Activated T-cell treated with anti-CD3 and anti-CD28 coated beads for 4 hours (primary cell): ENCODE results near the gene SH3BP5L.
"Not testable (repeated sequence)": the region's sequence is repeated elsewhere in the genome, so short reads cannot be mapped to it uniquely, and the experiment has no call there.

ENCODE experiments used
- DNase-seq: peaks from one replicate; pipeline ENCODE4 v3.0.0-alpha.2; 2020

SH3BP5L gene

GRCh38 chr1:248807067-248807737 lies 18.5 kb downstream of the SH3BP5L start:
- peak; percentile 25 for DNase-seq

- DNase-seq: no peak
These were observed 19.8 kb downstream of the SH3BP5L start for GRCh38 chr1:248805876-248806275.

GRCh38 chr1:248804771-248805681 lies 20.7 kb downstream of the SH3BP5L start:
- DNase-seq: no peak

GRCh38 chr1:248803501-248803900 lies 22.2 kb downstream of the SH3BP5L start:
- not testable (repeated sequence) for DNase-seq

- DNase-seq: no peak
These were observed 23.3 kb downstream of the SH3BP5L start for GRCh38 chr1:248802454-248802853.

GRCh38 chr1:248800459-248800858 lies 25.3 kb downstream of the SH3BP5L start:
- no peak for DNase-seq

GRCh38 chr1:248798791-248799190 lies 26.9 kb downstream of the SH3BP5L start:
- DNase-seq: no peak

- DNase-seq: not testable (repeated sequence)
These were observed 31.1 kb downstream of the SH3BP5L start for GRCh38 chr1:248794663-248795062.

- no peak for DNase-seq
These were observed 32.1 kb downstream of the SH3BP5L start for GRCh38 chr1:248793592-248793991.

GRCh38 chr1:248792342-248792741 lies 33.4 kb downstream of the SH3BP5L start:
- no peak for DNase-seq

- no peak for DNase-seq
These were observed 34.7 kb downstream of the SH3BP5L start for GRCh38 chr1:248791010-248791409.

- DNase-seq: no peak
These were observed 35.3 kb downstream of the SH3BP5L start for GRCh38 chr1:248790456-248790855.

GRCh38 chr1:248789337-248789736 lies 36.4 kb downstream of the SH3BP5L start:
- DNase-seq: not testable (repeated sequence)

- DNase-seq: no peak
These were observed 37.4 kb downstream of the SH3BP5L start for GRCh38 chr1:248788327-248788726.

- no peak for DNase-seq
These were observed 38.3 kb downstream of the SH3BP5L start for GRCh38 chr1:248787430-248787829.

GRCh38 chr1:248786156-248786555 lies 39.6 kb downstream of the SH3BP5L start:
- no peak for DNase-seq

GRCh38 chr1:248783367-248783766 lies 42.3 kb downstream of the SH3BP5L start:
- no peak for DNase-seq

GRCh38 chr1:248782416-248783141 lies 43.1 kb downstream of the SH3BP5L start:
- DNase-seq: no peak

GRCh38 chr1:248779350-248779749 lies 46.4 kb downstream of the SH3BP5L start:
- DNase-seq: no peak

GRCh38 chr1:248778906-248779305 lies 46.8 kb downstream of the SH3BP5L start:
- DNase-seq: no peak

- no peak for DNase-seq
These were observed 48.7 kb downstream of the SH3BP5L start for GRCh38 chr1:248776991-248777390.

GRCh38 chr1:248775441-248775840 lies 50.3 kb downstream of the SH3BP5L start:
- DNase-seq: no peak
